CD4-positive, alpha-beta T cell treated with Interleukin-12 subunit alpha and Interleukin-12 subunit beta, for 1 hour (primary cell): ENCODE measurements around the gene QSER1.
A peak's percentile ranks its signal among the peaks of the same experiment; 100 is the strongest.
"Not testable (repeated sequence)": the region's sequence is repeated elsewhere in the genome, so short reads cannot be mapped to it uniquely, and the experiment has no call there.

Source experiments
- DNase-seq: peaks from one replicate; pipeline ENCODE4 v3.0.0-alpha.2; 2020

Gene QSER1

DNA sequence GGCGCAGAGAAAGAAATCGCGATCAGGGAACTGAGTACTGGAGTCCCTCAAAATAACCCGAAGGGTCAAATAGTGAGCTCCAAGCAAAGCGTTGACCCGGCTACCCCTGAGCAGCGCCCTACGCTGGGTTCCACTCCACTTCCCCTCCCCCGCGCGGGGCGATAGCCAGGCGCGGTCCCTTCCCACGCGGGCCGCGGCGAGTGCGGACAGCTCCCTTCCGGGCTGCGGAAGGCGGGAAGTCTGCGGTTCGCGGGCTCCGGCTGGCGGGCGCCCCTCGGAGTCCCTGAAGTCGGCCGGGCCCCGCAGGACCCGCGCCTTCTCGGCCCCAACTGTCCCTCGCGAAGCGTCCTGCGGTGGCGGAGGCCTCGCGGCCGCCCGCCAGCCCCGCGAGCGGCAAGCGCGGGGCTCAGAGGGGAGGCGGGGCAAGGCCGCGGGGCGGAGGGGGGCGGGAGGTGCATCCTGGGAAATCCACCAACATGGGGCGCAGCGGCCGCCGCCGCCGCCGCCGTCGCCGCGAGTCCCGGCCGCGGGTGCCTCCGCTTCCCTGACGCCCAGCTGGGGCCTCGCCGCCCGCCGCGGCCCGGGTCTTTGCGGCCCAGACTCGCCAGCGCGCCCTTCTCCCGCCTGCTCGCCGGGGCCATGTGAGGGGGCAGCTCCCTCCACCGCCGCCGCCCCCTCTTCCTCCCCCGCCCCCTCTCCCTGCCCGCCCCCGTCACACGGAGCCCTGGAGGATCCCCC is at the start of gene QSER1:
QSER1 (plus strand) TSS at position 457 of the 738 bp plus-strand sequence. CDS start 315 bp downstream, outside the sequence.
- DNase-seq = peak; percentile 70

DNA sequence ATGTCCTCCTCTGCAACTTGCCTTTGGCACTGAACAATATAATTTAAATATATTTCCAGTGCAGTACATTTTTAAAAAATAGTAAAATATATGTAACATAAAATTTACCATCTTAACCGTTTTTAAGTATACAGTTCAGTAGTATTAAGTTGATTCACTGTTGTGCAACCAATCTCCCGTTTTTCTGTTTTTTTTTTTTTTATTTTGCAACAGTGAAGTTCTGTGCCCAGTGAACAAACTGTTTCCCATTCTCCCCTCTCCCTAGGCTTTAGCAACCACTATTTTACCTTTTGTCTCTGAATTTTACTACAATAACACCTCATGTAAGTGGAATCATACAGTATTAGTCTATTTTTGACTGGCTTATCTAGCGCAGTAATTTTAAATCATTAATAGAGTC is 49.1 kb upstream of the QSER1 start:
- no peak for DNase-seq

DNA sequence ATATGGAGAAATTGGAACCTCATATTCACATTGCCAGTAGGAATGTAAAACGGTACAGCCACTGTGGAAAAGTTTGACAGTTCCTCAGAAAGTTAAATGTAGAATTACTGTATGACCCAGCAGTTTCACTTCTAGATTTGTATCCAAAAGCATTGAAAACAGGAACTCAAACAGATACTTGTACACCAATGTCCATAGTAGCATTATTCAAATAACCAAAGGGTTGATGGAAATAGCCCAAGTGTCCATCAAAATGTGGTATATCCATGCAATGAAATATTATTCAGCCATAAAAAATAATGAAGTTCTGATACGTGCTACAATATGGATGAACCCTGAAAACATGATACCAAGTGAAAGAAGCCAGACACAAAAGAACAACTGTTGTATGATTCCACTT is 45.1 kb upstream of the QSER1 start:
- no peak for DNase-seq

DNA sequence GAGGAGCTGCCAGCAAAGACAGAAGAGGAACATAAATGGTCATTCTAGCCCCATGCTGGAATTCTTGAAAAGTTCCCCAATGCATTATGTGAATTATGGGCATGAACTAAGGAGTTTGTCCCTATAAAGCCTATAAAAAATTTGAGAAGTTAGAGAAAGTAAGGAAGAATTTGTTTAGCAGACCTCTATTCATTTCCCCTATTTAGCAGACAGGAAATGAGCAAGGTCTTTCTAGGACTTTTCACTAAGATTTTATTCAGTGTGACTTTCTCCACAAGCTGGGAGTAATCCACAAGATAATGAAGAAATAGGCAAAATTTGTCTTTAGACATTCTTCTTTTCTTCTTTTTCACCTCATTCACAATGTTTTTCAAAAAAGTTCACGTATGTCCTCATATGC is 42.9 kb upstream of the QSER1 start:
- DNase-seq = no peak

DNA sequence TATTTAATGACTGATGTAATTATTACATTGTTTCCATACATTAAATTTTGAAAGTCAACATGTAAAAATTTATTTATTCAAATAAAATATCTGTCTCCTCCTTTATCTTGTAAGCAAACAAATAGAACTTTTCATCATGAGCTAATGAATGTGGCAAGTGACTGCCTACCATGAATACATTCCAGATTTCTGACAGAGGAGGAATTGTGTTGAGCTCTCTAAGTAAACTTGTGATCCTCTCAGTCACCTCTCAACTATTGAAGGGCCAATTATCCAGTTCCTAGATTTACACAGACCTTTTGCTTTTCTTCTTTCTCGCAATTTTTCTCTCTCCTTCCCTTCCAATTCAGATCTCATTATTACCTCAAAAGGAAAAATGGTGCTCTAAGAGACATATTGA is 41.4 kb upstream of the QSER1 start:
- DNase-seq = no peak

DNA sequence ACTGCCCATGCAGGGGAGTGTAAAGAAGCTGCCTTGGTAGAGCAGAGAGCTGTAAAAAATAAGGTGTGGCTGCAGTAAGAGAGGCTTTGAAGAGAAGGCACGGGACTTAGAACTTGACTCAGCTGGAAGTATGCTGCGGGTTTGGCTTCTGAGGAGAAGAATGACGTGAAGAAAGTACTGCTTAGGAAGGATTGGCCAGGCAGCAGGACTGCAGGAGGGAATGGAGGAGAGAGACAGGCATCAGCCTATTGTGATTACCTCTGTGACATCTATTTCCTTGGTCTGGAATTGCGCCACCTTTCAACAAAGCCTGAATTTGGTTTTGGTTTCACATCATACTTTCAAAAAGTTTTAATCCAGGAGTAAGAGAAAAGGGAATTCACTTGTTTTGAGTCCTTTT is 40.4 kb upstream of the QSER1 start:
- no peak for DNase-seq

DNA sequence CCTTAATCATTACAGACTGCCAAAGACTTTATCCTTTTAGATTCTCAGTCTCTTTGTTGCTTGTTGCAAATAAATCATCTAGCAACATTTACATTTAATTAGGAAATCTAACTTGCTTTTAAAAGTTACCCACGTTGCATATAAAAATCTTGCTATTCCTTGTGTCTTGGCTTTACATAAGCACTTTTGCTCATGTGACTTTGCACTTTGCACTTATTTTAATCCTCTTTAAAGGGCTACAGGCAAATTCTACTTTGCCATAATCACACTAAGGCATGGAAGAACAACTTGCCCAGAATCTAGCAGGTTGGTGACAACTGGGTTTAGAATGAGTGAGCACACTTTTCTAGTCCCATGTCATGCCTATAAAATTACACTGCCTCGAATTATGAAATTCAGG is 37.0 kb upstream of the QSER1 start:
- DNase-seq = no peak

DNA sequence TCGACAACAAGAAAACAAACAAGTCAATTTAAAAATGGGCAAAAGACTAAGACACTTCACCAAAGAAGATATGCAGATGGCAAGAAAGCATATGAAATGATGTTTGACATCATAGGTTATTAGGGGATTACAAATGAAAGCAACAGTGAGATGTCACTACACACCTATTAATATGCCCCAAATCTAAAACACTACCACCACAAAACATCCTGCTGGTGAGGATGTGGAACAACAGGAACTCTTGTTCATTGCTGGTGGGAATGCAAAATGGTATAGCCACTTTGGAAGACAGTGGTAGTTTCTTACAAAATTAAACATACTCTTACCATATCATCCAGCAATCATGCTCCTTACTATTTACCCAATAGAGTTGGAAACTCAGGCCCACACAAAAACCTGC is 33.9 kb upstream of the QSER1 start:
- no peak for DNase-seq

DNA sequence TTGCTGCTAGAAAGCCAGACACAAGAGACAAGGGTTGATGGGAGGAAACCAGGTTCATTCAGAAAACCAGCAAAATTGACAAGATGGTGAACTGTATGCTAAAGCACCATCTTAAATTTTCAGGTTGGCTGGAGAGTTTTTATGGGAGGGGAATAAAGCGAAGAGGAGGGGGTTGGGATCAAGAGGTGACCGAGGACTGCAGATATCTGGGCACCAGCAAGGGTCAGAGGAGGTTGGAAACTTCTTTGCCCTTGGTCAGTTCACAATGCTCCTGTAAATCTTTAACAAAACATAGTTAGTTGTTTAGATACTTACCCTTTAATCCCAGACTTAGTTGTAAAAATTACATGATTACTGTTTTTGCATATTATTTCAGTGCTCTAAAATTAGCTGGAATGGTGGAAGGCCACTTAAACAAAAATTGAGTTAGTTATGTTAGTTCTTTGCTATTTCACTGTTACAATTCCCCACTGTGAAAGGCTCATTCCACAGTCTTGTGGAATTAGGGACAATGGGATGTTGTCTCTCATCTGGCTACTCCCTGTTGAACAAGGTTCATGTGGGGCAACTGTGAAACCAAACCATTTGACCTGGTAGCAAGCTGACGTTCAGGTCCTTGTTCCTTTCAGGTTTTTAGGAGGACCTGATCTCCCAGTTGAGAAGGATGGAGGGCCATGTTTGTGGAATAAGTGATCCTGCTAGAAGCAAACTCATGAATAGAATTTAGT is 30.6 kb upstream of the QSER1 start:
- DNase-seq = no peak

DNA sequence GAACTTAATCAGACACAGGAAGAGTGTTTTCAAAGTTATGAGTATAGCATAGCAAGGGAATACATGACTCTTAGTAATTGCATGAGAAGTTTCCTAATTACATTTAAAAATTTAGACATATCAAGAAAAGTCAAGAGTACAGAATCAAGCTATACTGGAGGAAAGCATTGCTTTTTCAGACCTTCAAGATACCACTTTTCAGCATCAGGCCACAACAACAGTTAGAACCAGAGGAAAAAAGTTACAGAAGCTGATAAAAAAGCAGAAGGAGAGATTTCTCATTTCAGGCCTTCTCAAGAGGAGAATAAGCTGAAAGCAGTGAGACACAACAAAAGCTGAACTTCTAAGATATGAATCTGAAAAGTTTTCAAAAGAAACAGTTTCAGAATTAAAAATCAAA is 28.1 kb upstream of the QSER1 start:
- DNase-seq = no peak

DNA sequence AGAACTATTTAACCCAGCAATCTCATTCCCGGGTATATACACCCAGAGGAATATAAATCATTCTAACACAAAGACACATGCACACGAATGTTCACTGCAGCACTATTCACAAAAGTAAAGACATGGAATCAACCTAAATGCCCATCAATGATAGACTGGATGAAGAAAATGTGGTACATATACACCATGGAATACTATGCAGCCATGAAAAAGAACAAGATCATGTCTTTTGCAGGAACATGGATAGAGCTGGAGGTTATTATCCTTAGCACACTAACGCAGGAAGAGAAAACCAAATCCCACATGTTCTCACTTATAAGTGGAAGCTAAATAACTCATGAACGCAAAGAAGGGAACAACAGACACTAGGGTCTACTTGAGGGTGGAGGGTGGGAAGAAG is 23.9 kb upstream of the QSER1 start:
- not testable (repeated sequence) for DNase-seq

DNA sequence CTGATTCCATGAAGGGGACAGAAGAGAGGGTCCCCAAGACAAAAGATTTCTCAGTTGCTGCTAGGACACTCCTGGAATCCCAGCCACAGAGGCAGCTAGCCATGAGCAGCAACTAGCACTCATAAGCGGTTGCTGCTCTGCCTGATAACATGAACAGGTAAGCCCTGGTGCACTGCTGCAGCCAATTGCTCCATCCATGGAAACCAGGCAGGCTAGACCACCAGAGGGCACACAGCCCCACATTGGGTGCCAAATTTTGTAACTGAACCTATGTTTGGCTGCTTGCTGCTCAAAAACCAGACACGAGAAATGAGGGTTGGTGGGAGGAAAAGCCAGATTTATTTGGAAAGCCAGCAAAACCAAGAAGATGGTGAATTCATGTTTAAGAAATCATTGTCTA is 21.9 kb upstream of the QSER1 start:
- peak; percentile 35 for DNase-seq

DNA sequence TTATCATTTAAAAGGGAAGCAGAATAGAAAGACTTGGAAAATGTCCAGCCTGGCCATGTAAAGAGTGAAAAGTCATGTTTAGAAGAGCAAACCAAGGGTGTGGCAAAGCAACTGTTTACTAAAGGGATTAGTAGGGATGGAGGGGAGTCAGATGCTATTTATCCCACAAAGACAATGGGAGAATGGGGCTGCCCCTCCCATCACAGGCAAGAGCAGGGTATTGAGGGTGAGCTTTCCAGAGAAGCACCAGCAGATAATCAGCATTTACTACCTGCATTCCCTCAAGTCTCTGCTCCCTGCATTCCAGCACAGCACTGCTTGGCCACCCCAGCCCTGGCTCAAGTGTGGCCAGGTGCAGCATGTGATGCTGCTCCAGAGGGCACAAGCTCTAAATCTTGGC is 18.5 kb upstream of the QSER1 start:
- no peak for DNase-seq

DNA sequence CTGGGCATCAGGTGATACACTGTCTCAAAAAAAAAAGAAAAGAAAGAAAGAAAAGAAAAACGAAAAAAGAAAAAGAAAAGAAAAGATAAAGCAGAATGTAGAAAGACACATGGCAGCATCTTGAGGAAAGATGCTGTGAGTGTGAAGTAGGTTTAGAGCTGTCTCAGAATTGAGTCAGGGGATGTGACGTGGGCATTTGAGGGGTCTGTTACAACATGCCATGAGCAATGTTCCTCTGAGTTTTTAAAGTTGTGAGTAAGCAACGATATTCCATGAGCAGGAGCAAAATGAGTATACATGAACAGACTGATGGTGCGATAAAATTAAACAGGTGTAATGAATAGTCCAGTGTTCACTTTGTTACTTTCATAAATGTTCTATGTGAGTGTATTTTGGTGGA is 11.3 kb upstream of the QSER1 start:
- DNase-seq = no peak

DNA sequence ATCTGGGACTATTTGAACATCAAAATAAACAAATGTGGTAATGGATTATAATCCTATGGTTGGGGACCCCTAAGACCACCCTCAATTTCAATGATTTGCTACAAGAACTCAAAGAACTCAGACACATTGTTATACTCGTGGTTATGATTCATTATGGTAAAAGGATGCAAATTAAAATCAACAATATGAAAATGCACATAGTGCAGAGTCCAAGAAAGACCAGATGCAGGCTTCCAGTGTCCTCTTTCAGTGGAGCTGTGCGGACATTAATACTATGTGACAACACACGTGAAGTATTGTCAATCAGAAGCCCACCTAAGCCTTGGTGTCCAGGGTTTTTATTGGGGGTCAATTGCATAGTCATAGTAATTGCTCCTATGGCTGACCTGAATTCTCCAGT is 9.2 kb upstream of the QSER1 start:
- DNase-seq = no peak

DNA sequence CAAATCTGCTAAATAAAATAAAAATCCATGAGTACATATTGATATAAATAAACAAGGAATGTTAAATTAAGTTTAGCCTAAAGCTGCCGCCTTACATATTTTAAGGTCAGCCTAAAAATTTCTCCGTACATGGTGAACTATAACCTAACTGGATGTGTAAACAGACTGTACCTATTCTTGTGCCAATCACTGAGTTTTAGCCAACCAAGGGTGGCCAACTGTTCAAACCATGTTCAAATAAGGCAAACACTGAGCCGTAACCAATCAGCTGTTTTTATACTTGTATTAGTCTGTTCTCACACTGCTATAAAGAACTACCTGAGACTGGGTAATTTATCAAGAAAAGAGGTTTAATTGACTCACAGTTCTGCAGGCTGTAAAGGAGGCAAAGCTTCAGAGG is 8.6 kb upstream of the QSER1 start:
- DNase-seq = no peak

DNA sequence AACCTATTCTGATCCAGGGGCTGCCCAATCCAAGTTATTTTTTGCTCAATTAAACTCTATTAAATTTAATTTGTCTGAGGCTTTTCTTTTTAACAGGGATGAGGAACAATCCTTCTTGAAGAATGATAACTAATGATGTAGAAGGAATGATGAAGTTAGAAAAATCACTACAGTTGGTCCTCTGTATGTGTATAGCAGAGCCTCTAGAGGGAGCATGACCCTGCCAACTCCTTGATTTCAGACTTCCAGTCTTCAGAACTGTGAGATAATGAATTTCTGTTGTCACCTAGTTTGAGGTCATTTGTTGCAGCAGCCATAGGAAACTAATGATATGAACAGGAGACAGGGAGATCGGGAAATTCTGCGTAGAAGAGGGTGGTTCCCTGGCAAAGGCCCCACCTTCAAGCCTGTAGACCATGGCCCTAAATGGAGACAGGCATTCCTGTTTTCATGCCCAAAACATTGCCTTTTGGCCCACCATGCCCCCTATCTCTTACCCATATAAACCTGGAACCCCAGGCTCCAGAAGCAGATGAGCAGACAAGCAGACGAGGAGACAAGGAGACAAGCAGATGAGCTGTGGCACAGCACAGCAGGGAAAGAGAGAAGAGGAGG is 7.7 kb upstream of the QSER1 start:
- DNase-seq = peak; percentile 8

DNA sequence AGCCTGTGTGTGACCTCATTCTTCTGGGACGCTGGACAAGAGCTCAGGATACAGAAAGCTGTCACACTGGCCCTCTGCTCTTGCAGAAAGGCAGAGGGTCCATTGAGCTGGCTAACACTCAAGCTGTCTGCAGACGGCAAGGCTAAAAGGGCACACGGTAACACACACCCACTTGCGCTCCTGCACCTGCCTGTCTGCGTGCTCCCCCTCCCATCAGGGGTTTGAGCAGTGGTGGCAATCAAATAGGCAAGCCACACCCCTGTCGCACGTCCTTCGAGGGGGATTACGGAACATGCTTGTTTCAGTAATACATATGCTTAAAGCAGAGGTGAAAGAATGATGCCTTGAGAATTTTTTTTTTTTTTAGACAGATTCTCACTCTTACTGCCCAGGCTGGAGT is 7.1 kb upstream of the QSER1 start:
- no peak for DNase-seq

DNA sequence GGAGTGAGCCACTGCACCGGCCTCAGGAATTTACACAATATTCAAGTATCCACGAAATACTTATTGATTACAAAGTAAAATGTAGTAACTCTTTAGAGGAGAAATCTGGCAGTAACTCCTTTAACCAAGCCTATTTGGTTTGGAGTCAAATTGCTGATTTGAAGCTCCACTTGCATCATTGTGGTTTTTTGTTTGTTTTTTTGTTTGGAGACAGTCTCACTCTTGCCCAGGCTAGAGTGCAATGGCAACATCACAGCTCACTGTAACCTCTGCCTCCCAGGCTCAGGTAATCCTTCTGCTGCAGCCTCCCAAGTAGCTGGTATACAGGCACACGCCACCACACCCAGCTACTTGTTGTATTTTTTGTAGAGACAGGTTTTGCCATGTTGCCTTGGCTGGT is 6.4 kb upstream of the QSER1 start:
- DNase-seq = no peak

DNA sequence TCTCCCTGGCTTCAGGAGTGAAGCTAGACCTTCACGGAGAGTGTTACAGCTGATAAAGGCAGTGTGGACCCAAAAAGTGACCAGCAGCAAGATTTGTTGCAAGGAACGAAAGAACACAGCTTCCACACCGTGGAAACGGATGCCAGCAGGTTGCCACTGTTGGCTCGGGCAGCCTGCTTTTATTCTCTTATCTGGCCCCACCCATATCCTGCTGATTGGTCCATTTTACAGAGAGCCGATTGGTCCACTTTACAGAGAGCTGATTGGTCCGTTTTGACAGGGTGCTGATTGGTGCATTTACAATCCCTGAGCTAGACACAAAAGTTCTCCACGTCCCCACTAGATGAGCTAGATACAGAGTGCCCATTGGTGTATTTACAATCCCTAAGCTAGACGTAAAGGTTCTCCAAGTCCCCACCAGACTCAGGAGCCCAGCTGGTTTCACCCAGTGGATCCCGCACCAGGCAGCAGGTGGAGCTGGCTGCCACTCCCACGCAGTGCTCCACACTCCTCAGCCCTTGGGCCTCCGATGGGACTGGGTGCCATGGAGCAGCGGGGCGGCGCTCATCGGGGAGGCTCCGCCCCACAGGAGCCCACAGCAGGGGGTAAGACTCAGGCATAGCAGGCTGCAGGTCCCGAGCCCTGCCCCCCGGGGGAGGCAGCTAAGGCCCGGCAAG is 4.8 kb upstream of the QSER1 start:
- DNase-seq = not testable (repeated sequence)

DNA sequence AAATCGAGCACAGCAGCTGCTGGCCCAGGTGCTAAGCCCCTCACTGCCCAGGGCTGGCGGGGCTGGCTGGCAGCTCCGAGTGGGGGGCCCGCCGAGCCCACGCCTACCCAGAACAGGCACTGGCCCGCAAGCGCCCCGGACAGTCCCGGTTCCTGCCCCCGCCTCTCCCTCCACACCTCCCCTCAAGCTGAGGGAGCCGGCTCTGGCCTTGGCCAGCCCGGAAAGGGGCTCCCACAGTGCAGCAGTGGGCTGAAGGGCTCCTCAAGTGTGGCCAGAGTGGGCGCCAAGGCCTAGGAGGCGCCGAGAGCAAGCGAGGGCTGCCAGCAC is 4.3 kb upstream of the QSER1 start:
- not testable (repeated sequence) for DNase-seq

DNA sequence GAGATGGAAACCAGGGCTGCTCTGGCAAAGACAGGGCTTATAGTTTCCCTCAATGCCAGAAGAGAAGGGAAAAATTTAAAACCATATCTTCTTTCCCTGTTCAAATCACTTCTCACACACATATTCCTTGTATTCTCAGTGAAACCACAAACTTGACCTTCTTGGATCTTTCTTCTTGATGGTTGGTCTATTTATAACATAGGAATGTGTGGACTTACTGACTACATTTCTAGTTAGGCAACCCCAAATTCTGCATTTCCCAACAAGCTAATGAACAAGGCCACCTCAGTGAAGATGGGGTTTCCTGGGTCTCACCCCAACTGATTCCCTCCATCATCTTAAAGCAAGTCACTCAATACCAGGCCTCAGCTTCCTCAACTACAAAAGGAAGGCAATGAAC is 3.8 kb upstream of the QSER1 start:
- DNase-seq = no peak

DNA sequence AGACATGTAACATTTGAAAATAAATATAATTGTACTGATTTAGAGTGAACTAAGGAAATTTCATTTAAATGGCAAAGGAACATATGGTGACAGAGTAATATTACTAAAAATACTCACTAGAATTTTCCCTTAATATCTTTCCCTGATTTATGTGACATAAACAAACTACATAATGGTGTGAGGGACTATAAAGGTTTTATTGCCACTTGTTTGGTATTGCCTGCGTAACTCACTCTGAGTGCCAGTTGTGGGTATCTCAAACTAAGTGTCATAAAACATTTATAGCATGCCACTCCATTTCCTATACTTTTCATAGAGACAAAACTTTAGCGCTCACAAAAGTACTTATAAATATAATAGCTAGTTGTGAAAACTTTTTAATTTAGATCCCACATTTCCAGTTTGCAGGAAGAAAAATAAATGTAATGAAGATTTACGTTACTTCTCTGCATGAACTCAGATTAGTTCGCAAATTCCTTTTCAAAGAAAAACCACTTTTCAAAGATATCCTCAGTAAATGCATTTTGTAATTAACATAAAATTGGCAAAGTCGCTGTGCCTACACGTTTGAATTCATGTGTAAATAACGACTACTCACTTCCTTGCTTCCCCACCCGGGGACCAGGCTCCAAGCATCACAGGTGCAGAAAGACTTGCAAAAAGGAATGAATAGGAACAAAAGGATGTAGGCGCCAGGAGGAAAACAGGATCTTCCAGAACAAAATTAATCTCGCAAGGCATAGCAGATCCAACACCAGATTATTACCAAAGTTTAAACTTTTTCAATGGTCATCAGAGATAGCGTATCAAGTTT is 1.6 kb upstream of the QSER1 start:
- no peak for DNase-seq
